GM18519 (cell line): Measurements from ENCODE around the gene MCRIP2.

ENCODE experiments used
- ATAC-seq: cut with Tn5 transposase; IDR thresholded peaks from one replicate; pipeline ENCODE4 v1.9.1; 2021; ENCODE audit warnings: mild to moderate bottlenecking, moderate library complexity; ENCODE audit not compliant: unreplicated experiment, low FRiP score

MCRIP2 gene

GRCh38 chr16:693364-693763 is 51.7 kb downstream of the MCRIP2 start:
- ATAC-seq, result no peak

GRCh38 chr16:693766-694165 is 52.1 kb downstream of the MCRIP2 start:
- ATAC-seq, result no peak

GRCh38 chr16:694187-694862 is 52.7 kb downstream of the MCRIP2 start:
- ATAC-seq, result no peak

GRCh38 chr16:694863-695354 is 53.3 kb downstream of the MCRIP2 start:
- no peak for ATAC-seq

GRCh38 chr16:695355-696089 is 53.9 kb downstream of the MCRIP2 start:
- no peak for ATAC-seq
